HL-60 (cell line): ENCODE data around the gene ARL11.

Experiments
- DNase-seq, 2 experiments: peaks; one replicate each; pipeline ENCODE4 v3.0.0-alpha.2; 2010 to 2020; ENCODE audit warnings: low read depth in 1 of 2, low spot score in 1 of 2
- H3K27ac ChIP-seq: fragments of 250-450 bp; sonication (Bioruptor Pico); replicated peaks from 2 replicates; pipeline ENCODE4 v1.5.1; 2020; ENCODE audit warnings: mild to moderate bottlenecking, moderate library complexity
- H3K27me3 ChIP-seq: fragments of 250-450 bp; sonication (Bioruptor Pico); 2 replicates; pipeline ENCODE4 v1.5.1; 2021; ENCODE audit warnings: mild to moderate bottlenecking, moderate library complexity; ENCODE audit not compliant: insufficient read depth, poor library complexity, severe bottlenecking
- H3K4me3 ChIP-seq: replicated peaks from 2 replicates; pipeline ENCODE4 v1.5.1; 2011; ENCODE audit warnings: mild to moderate bottlenecking, control low read depth, low read length; ENCODE audit not compliant: insufficient read depth
- CTCF ChIP-seq: IDR thresholded peaks from one replicate; pipeline ENCODE4 v1.5.1; 2011; ENCODE audit warnings: low read length, control low read depth, inconsistent platforms; ENCODE audit not compliant: insufficient read depth
- GABPA ChIP-seq: IDR thresholded peaks from 2 replicates; pipeline ENCODE4 v1.6.1; 2012; ENCODE audit warnings: low read depth
- POLR2AphosphoS5 ChIP-seq: IDR thresholded peaks from 2 replicates; pipeline ENCODE4 v1.6.1; 2012; ENCODE audit warnings: low read depth
- REST ChIP-seq: IDR thresholded peaks from 2 replicates; pipeline ENCODE4 v1.6.1; 2012; ENCODE audit warnings: low read depth; ENCODE audit not compliant: insufficient replicate concordance
- SPI1 ChIP-seq: IDR thresholded peaks from 2 replicates; pipeline ENCODE4 v1.6.1; 2012; ENCODE audit warnings: low read depth, mild to moderate bottlenecking, borderline replicate concordance

Gene ARL11

DNA sequence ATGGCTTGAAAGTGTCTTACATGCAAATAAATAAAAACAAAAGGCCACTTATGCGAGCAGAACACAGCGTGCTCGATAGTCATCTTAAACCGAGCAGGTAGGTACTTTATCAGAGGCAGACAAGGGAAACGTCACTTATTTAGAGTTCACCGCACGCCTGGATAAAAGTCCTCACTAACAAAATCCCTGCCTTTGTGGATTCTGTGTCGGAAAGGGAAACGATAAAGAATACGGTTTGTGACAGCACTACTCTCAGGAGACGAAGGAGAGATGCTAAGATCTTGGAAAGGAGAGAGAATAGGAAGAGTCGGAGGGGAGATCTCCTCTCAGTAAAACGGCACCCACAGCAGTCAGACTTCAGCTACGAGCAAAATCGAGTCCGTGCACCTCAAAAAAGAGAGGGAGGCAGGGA lies 43.5 kb upstream of the ARL11 start:
- peak overlapping the region; percentile 95 for H3K4me3 ChIP-seq
- TF ChIP-seq POLR2AphosphoS5: no peak
- TF ChIP-seq GABPA: no peak
- no peak for TF ChIP-seq CTCF
- TF ChIP-seq REST: no peak
- TF ChIP-seq SPI1: no peak
- DNase-seq: no peak
- no peaks in the 10 kb centered on the region for H3K27me3 ChIP-seq
- H3K27ac ChIP-seq: peak overlapping the region; percentile 68

DNA sequence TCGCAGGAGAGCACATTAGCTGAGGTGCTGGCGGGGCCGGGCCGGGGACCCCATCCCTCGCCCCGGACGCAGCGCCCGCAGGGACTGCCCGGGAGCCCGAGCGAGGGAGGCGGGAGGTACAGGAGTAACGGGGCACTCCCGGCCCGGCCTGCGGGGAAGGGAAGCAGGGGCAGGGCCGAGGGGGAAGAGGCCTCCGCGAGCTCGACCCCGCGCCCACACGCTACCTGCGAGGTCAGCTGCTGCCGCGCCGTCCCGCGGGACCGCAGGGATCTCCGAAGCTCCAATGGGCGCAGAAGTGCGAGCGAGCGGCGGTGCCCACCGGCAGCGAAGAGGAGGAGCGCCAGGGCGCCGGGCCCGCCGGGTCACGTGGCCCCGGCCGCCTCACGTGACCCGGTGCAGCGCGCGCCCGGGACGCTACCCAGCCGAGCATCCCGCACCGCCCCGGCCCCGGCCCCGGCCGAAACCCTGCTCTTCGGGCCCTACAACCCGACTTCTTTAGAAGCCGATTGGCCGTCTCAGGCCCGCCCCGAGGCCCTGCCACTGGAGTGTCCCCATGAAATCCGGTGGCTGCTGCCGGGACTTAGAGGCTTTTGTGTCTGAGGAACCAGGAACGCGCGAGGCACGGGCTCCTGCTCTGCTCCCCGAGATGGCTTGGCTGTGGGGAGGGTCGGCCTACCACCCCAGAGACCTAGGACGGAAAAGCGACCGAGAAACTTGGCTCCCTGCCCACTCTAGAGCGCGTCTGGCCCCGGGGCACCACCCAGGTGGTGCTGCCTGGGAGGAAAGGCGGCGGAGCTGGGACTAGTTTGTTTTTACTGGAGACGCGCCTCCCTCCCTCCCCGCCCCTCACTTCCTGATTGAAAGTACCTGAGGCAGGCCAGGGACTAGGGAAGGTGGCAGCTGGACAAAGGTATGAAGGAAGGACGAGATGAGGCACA lies 42.8 kb upstream of the ARL11 start, which contains the start of gene RCBTB1:
TSS of gene RCBTB1 (minus strand) at position 339 of the 938 bp plus-strand sequence. CDS start 18,279 bp downstream, outside the sequence.
- peak within 1 kb of the TSS; percentile 68 for H3K27ac ChIP-seq
- H3K4me3 ChIP-seq: peak within 1 kb of the TSS; percentile 95
- TF ChIP-seq POLR2AphosphoS5: 0 out of 2 replicates have a peak, but pooled peaks have one; percentile 33
- no peak for TF ChIP-seq SPI1
- no peak for TF ChIP-seq CTCF
- no peak for TF ChIP-seq REST
- TF ChIP-seq GABPA: no peak
- H3K27me3 ChIP-seq: no peaks in the 10 kb centered on the region
- DNase-seq: peak; percentile 55 to 57

- H3K27ac ChIP-seq: no peak overlapping the region
- no peaks in the 10 kb centered on the region for H3K27me3 ChIP-seq
- TF ChIP-seq GABPA (no peak), POLR2AphosphoS5 (no peak), REST (no peak), CTCF (no peak), SPI1 (no peak)
- no peak for DNase-seq
- no peak overlapping the region for H3K4me3 ChIP-seq
Observed at GRCh38 chr13:49586717-49587116, 41.6 kb upstream of the ARL11 start.
